Stimulated activated CD8-positive, alpha-beta memory T cell treated with anti-CD3 and anti-CD28 coated beads, Interleukin-7, amount 100 ng/mL, for 1 hour (primary cell): ENCODE data around the gene CCL26.
"Not testable (repeated sequence)": the region's sequence is repeated elsewhere in the genome, so short reads cannot be mapped to it uniquely, and the experiment has no call there.

ENCODE experiments used
- DNase-seq, 2 donors: peaks; one replicate each; pipeline ENCODE4 v3.0.0-alpha.2; 2020; ENCODE audit warnings: low read depth in 2 of 2

CCL26 gene

DNA sequence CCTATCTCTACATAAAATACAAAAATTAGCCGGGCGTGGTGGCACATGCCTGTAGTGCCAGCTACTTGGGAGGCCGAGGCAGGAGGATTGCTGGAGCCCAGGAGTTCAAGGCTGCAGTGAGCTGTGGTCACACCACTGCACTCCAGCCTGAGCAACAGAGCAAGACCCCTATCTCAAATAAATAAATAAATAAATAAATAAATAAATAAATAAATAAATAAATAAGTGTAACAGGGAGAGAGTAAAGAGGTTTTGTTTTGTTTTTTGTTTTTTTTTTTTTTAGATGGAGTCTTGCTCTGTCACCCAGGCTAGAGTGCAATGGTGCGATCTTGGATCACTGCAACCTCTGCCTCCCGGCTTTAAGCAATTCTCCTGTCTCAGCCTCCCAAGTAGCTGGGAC lies 20.6 kb upstream of the CCL26 start:
- DNase-seq, result not testable (repeated sequence)

DNA sequence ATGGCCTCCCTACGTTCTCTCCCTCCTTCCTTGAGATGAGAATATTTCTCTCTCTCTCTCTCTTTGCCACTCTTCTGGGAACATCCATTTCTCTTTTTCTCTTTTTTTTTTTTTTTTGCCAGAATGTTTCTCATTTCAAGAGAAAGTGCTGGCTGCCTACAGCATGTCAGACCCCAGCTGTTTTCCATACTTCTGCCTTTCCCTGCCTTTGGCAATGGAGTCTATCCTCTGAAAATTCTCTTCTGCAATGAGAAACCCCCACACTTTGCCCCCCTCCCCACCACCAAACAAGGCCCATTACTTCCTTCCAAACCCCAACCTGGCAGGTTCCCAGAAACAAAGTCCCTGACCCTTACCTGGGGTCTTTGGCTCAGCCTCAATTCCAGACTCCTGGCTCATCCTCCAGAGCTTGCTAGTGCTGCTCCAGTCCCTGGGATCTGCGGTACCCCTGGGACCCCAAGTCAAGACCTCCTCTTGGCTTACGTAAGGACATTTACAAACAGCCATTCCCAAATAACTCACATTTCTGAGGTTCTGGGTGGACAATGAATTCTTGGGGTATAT lies 17.4 kb upstream of the CCL26 start:
- DNase-seq, result no peak

DNA sequence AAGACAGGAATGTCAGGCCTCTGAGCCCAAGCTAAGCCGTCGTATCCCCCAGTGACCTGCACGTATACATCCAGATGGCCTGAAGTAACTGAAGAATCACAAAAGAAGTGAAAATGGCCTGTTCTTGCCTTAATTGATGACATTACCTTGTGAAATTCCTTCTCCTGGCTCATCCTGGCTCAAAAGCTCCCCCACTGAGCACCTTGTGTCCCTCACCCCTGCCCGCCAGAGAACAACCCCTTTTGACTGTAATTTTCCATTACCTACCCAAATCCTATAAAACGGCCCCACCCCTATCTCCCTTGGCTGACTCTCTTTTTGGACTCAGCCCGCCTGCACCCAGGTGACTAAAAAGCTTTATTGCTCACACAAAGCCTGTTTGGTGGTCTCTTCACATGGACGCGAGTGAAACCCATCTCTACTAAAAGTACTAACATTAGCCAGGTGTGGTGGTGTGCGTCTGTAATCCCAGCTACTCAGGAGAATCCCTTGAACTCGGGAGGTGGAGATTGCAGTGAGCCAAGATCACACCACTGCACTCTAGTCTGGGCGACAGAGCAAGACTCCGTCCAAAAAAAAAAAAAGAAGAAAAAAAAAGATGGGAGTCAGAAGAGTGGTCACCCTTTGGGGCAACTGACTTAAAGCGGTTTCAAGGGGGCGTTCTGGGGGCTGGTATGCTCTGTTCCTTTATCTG lies 16.3 kb upstream of the CCL26 start:
- not testable (repeated sequence) for DNase-seq

DNA sequence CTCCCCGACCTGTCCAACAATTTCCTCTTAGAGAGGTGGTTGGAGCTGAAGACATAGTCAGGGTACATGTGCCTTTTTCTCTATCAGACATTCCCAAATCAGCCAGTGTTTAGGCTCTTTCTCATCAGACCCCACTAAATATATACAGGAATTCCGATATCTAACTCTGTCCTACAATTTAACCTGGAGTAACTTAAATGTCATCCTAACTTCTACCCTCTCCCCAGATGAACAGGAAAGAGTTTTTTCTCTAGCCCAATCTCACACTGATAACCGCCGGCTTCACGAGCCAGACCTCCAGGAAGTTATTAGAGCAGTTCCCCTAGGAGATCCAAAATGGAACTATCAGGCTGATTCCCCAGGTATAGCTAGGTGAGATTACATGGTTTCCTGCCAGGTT lies 11.0 kb upstream of the CCL26 start:
- not testable (repeated sequence) for DNase-seq

DNA sequence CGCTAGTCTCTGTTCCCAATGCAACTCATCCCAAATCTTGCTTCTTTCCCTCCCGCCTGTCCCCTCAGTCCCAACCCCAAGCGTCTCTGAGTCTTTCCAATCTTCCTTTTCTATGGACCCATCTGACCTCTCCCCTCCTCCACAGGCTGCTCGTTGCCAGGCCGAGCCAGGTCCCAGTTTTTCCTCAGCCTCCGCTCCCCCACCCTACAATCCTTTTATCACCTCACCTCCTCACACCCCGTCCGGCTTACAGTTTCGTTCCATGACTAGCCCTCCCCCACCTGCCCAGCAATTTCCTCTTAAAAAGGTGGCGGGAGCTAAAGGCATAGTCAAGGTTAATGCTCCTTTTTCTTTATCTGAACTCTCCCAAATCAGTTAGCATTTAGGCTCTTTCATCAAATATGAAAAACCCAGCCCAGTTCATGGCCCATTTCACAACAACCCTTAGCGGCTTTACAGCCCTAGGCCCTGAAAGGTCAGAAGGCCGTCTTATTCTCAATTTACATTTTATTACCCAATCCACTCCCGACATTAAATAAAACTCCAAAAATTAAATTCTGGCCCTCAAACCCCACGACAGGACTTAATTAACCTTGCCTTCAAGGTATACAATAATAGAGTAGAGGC lies 8.7 kb upstream of the CCL26 start:
- not testable (repeated sequence) for DNase-seq

DNA sequence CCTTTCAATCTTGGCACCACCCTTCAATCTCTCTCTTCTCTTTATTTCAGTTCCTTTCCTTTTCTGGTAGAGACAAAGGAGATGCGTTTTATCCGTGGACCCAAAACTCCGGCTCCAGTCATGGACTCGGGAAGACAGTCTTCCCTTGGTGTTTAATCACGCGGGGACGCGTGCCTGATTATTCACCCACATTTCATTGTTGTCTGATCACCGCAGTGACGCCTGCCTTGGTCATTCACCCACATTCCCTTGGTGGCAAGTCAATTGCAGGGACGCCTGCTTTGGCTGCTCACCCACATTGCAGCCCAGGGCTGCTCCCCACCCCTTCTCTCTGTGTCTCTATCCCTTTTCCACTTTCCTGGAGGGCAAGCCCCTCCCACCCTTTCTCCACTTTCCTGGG lies 7.5 kb upstream of the CCL26 start:
- DNase-seq, result not testable (repeated sequence)

DNA sequence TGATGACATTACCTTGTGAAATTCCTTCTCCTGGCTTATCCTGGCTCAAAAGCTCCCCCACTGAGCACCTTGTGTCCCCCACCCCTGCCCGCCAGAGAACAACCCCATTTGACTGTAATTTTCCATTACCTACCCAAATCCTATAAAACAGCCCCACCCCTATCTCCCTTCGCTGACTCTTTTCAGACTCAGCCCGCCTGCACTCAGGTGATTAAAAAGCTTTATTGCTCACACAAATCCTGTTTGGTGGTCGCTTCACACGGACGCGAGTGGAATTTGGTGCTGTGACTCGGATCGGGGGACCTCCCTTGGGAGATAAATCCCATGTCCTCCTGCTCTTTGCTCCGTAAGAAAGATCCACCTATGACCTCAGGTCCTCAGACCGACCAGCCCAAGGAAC lies 7.0 kb upstream of the CCL26 start:
- DNase-seq, result not testable (repeated sequence)

DNA sequence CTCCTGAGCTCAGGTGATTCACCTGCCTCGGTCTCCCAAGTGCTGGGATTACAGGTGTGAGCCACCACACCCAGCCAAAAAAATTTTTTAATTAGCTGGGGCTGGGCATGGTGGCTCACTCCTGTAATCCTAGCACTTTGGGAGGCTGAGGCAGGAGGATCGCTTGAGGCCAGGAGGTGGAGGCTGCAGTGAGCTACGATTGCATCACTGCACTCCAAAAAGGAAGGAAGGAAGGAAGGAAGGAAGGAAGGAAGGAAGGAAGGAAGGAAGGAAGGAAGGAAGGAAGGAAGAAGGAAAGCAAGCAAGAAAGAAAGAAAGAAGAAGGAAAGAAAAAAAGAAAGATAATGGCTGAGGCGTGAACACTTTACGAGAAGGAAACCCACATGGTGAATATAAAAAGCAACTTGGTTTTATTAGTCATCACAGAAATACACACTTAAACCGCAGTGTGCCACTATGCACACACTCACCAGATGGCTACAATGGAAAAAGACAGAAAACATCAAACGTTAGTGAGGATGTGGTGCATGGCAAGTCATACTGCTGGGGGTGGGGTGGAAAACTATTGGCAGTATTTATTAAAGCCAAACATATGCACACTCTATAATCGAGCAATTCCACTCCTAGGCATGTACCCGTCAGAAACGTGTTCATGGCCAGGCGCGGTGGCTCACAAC lies 4.4 kb upstream of the CCL26 start:
- DNase-seq, result peak; percentile 4

DNA sequence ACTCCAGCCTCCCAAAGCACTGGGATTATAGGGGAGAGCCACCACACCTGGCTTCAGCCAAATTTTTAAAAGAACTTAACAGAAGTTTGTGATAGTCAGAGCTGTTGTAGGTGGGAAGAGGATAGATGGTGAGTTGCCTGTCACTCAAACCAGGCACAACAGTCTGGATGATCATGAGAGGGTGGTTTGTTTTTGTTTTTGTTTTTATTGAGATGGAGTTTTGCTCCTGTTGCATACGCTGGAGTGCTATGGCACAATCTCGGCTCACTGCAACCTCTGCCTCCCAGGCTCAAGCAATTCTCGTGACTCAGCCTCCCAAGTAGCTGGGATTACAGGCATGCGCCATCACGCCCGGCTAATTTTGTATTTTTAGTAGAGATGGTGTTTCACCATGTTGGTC lies 1.9 kb upstream of the CCL26 start:
- DNase-seq, result not testable (repeated sequence)

DNA sequence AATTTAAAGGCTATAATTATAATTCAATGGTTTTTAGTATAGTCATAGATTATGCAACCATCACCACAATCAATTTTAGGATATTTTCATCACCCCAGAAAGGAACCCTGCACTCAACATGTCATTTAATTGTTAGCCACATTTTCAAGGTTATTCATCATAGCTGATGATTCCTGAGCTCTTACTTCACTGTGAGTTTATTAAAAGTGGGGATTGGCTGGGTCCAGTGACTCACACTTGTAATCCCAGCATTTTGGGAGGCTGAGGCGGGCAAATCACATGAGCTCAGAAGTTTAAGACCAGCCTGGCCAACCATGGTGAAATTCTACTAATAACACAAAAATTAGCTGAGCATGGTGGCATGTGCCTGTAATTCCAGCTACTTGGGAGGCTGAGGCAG lies 787 bp downstream of the CCL26 start:
- no peak for DNase-seq

DNA sequence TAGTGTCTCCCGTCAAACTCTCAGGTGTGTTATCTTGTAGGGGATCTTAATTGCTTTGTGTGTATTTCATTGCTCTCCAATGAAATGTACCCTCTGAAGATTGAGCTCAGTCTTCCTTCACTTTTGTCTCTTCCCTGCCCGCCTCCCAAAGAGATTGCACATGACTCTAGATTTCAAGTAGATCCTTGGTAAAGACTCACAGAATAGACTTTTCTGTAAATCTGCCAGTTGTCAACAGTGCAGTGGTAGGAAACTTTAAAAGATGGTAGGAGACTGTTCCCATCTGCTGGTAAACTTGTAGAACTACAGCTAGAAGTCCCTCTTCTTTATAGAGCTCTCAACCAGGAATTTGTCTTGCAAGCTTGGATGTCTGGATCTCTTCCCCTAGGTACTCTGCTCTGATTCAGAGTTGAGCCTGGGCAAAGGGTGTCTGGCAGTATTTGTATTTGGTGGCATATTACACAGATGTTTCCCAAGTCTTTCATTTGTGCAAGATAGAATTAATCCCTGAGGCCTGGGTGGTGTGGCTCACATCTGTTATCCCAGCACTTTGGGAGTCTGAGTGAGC lies 9.6 kb downstream of the CCL26 start:
- DNase-seq, result no peak

DNA sequence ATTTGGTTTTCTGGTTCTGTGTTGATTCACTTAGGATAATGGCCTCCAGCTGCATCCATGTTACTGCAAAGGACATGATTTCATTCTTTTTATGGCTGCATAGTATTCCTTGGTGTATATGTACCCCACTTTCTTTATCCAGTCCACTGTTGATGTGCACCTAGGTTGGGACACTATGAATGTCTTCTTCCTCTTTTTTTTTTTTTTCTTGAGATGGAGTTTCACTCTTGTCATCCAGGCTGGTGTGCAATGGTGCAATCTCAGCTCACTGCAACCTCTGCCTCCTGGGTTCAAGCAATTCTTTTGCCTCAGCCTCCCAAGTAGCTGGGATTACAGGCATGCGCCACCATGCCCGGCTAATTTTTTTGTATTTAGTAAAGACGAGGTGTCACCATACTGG lies 10.2 kb downstream of the CCL26 start:
- DNase-seq, result not testable (repeated sequence)

DNA sequence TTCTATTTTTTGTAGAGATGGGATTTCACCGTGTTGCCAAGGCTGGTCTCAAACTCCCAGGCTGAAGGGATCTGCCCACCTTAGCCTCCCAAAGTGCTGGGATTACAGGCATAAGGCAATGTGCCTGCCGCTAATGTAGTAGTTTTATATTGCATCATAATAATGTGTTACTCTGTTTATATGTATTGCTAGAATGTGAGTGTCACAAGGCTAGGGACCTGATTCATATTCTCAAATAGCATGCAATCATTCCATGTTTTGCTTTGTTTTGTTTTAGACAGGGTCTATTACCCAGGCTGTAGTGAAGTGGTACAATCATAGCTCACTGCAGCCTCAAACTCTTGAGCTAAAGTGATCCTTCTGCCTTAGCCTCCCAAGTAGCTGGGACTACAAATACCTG lies 13.5 kb downstream of the CCL26 start:
- no peak for DNase-seq

DNA sequence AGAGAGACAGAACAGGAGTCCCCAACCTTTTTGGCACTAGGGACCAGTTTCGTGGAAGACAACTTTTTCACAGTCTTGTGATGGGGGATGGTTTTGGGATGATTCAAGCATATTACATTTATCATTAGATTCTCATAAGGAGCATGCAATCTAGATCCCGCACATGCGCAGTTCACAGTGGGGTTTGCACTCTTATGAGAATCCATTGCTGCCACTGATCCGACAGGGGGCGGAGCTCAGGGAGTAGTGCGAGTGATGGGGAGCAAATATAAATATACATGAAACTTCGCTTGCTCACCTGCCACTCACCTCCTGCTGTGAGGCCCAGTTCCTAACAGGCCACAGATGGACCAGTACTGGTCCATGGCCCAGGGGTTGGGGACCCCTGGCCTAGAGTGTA lies 14.2 kb downstream of the CCL26 start:
- DNase-seq, result no peak

DNA sequence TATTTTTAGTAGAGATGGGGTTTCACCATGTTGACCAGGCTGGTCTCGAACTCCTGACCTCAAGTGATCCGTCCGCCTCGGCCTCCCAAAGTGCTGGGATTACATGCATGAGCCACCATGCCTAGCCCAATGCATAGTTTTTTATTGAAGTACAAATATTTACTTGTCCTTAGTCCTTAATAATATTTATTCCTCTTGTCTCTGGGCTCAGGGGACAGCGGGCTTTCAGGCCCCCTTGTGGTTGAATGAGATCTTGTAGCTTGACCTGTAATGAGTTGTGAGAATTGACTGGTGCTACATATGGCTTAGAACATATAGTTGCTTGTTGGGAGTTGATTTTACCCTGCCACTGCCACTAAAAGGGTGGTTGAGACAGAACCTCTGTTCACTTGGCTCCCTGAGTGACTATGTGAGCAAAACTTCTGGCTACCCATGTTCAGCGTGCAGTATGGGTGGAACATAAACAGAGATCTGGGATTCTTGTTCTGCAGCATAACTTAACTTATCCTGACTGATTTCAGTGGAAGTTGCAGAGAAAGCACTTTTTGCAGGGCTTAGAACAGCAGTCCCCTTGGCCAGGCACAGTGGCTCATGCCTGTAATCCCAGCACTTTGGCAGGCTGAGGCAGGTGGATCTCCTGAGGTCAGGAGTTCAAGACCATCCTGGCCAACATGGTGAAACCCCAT lies 14.9 kb downstream of the CCL26 start:
- no peak for DNase-seq

DNA sequence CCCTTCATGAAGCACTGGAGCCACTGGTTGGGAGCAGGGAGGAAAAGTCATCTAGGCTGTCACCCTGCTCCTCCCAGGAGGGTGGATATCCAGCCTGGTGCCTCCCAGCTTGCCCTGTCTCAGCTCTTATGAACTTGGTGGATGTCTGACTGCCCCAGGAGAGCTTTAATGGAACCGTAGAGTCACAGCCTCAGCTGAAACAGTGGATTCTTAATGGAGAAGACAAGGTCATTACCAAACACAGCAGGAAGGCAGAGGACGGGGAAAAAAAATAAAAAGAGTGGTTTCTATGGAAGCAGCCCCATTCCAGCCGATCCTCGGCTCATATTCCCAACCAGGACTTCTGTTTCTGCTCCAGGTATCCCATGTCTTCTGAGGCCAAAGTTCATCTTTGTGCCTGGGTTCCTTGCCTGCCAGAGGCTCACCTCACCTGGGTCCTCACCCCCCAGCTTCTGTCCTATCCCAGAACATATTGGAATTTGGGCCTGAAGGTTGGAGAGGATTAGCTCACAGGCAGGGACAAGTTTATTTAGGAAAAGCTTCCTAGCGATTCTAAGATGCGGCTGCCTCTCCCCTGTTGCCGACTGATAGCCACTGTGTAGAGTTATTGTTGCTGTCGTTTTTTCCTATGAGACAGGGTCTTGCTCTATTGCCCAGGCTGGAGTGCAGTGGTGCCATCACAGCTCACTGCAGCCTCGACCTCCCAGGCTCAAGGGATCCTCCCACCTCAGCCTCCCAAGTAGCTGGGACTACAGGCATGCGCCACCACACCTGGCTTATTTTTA lies 15.6 kb downstream of the CCL26 start:
- DNase-seq, result no peak

DNA sequence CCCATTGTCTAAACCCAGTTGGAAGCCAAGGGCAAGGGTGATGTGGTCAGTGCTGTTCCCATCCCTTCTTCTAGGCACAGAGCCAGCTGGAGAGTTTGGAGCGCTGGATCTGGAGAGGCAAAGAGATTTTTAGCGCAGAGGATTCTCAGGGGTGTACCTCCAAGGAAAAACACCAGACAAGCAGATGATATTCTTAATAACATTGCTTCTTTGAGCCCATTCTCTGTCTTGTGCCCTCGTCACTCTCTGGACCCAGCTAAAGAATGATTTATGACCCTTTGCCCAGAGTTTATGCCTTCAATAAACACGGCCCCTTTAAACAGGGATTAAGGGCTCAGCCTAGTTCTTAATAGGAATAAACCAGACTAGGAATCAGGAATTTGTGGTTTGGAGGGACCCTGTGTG lies 28.6 kb downstream of the CCL26 start:
- DNase-seq, result no peak

DNA sequence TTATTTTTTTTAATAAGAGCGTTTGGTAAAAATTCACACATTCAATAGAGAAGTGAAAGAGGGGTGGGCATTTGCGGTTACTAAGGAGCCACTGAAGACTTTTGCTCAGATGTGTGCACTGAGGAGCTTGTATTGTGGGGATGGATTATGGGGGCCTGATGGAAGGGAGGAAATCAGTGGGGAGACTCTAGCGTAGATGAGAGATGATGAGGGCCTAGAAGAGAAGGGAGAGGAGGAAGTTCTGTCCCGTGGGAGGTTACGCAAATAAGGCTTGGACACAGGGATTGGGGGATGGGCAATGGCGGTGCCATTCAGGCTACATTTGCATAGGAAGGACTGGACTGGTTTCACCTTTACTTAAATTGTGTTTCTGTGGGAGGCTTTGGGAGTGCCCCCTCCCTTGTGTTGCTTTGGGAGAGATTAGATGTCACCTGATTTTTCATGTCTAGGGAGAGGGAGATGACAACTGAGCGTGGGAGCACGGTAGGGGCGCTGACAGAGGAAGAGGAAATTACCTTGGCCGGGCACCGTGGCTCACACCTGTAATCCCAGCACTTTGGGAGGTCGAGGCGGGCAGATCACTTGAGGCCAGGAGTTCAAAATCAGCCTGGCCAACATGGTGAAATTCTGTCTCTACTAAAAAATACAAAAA lies 31.0 kb downstream of the CCL26 start:
- DNase-seq, result no peak

DNA sequence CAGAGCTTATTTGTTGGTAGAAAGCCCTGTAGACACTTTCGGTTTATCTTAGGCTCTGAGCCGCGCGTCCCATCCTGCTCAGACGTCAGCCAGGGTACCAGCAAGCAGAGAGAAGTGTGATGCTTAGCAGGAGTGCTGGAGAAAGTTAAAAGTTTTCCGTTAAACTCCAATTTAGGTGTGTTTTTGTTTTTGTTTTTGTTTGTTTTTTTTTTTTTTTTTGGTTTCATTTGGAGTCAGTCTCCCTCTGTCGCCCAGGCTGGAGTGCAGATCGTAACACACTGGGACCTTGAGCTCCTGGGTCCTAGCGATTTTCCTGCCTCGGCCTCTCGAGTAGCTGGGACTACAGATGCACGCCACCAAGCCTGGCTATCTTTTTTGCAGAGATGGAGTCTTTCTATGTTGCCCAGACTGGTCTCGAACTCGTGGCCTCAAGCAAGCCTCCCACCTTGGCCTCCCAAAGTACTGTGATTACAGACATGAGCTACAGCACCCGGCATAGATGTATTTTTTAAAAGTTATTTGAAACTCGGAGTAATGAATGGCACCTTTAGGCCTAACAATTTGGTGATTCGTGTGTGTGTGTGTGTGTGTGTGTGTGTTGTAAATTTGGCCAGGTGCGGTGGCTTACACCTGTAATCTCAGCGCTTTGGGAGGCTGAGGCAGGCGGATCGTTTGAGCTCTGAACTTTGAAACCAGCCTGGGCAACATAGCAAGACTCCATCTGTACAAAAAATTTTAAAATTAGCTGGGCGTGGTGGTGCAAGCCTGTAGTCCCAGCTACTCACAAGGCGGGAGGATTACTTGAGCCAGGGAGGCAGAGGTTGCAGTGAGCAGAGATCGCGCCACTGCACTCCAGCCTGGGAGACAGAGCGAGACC lies 32.0 kb downstream of the CCL26 start:
- DNase-seq, result no peak
